MM.1S (cell line): ENCODE results near the gene LIPG.

Source experiments
- CTCF ChIP-seq: fragments of 300-600 bp; sonication (generic); IDR thresholded peaks from 2 replicates; pipeline ENCODE4 v1.5.1; 2016; ENCODE audit warnings: antibody characterized with exemption, low read length, mixed read lengths
- EZH2phosphoT487 ChIP-seq: fragments of 300-600 bp; sonication (generic); IDR thresholded peaks from 2 replicates; pipeline ENCODE4 v1.6.1; 2018; ENCODE audit warnings: antibody characterized with exemption, low read length

- TF ChIP-seq CTCF (no peak), EZH2phosphoT487 (no peak)
Observed at GRCh38 chr18:49647496-49648168, 85.8 kb downstream of the LIPG start.
